ENCODE data around the gene MEX3A.

GRCh38 chr1:156064615-156065014, 17.6 kb downstream of the MEX3A start:
- TF ChIP-seq CTCF (IDR thresholded peaks at IDR 0.05; ENCODE audit: insufficient read depth, low read depth, low read length) (no peak), EZH2 (IDR thresholded peaks at IDR 0.05; ENCODE audit: insufficient read depth, low read length) (no peak)

Data from astrocyte (in vitro differentiated cells and primary cell).